Skeletal muscle tissue (tissue), 4 donors: ENCODE data around the gene SETD1A. TPM values are rescaled to one million over a fixed set of nuclear protein-coding genes. Genes with fewer than 3 reads are reported as not detected.
A peak's percentile ranks its signal among the peaks of the same experiment; 100 is the strongest.
"Not testable (repeated sequence)": the region's sequence is repeated elsewhere in the genome, so short reads cannot be mapped to it uniquely, and the experiment has no call there.

Source experiments
- H3K27ac ChIP-seq: one replicate; pipeline ENCODE4 v1.7.0; 2013; ENCODE audit warnings: mild to moderate bottlenecking, low read depth, low read length, inconsistent platforms
- H3K27me3 ChIP-seq, 3 donors: one replicate each; pipeline ENCODE4 v1.7.0; 2013; ENCODE audit warnings: low read length in 3 of 3; ENCODE audit not compliant: control insufficient read depth in 3 of 3, insufficient read depth in 3 of 3
- H3K36me3 ChIP-seq, 3 donors: one replicate each; pipeline ENCODE4 v1.7.0; 2013; ENCODE audit warnings: low read length in 3 of 3; ENCODE audit not compliant: control insufficient read depth in 3 of 3, insufficient read depth in 3 of 3
- H3K4me1 ChIP-seq, 3 donors: one replicate each; pipeline ENCODE4 v1.7.0; 2013; ENCODE audit warnings: low read length in 3 of 3, mild to moderate bottlenecking in 3 of 3; ENCODE audit not compliant: control insufficient read depth in 3 of 3, insufficient read depth in 3 of 3
- H3K4me3 ChIP-seq, 3 donors: one replicate each; pipeline ENCODE4 v1.7.0; 2013; ENCODE audit warnings: low read length in 3 of 3
- H3K9ac ChIP-seq, 3 donors: one replicate each; pipeline ENCODE4 v1.7.0; 2013; ENCODE audit warnings: low read length in 3 of 3, mild to moderate bottlenecking in 3 of 3, moderate library complexity in 2 of 3, low read depth in 1 of 3
- H3K9me3 ChIP-seq, 3 donors: one replicate each; pipeline ENCODE4 v1.7.0; 2013; ENCODE audit warnings: low read length in 3 of 3; ENCODE audit not compliant: control insufficient read depth in 3 of 3
- total RNA-seq: library from RNA; depleted of rRNA; stranded (reverse); fragments of >200 nt; gene quantifications from one replicate; pipeline ENCODE4 v1.2.3, GENCODE V29; 2014
- donor health status: Osteomylitis.

SETD1A gene
- total RNA-seq, 1 donor from 2014 or later, result 3.7 TPM

- no peaks in the 10 kb centered on the region for H3K36me3 ChIP-seq
- H3K27me3 ChIP-seq, result peaks cover 47 to 64% (median 54%) of the 10 kb centered on the region in 3 donors
- H3K4me1 ChIP-seq, result no peaks in the 10 kb centered on the region
- H3K27ac ChIP-seq, result no peak within 1 kb of the TSS
- H3K4me3 ChIP-seq, result no peak within 1 kb of the TSS
- no peak within 1 kb of the TSS for H3K9ac ChIP-seq
- H3K9me3 ChIP-seq, result no peaks in the 10 kb centered on the region
Observed at GRCh38 chr16:31010585-31011325, 53.2 kb downstream of the SETD1A start, which contains the start of gene STX1B. TSS of gene STX1B (minus strand) at chr16:31010638. CDS start at chr16:31010396, 242 bp downstream.

DNA sequence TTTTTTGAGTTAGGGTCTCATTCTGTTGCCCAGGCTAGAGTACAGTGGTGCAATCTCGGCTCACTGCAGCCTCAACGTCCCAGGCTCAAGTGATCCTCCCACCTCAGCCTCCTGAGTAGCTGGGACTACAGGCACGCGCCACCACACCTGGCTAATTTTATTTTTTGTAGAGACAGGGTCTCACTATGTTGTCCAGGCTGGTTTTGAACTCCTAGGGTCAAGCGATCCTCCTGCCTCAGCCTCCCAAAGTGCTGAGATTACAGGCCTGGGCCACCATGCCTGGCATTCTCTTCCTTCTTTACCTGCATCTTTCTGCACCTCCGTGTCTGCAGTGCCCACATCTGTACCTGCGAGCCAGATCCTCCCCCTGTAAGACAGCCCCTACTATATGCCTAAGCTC lies 54.3 kb downstream of the SETD1A start:
- not testable (repeated sequence) for H3K9me3 ChIP-seq, H3K4me1 ChIP-seq, H3K9ac ChIP-seq, H3K4me3 ChIP-seq, H3K36me3 ChIP-seq, H3K27ac ChIP-seq
- H3K27me3 ChIP-seq, result peaks cover 47 to 62% (median 53%) of the 10 kb centered on the region in 3 donors

GRCh38 chr16:31013292-31013691 lies 55.7 kb downstream of the SETD1A start:
- H3K9ac ChIP-seq, H3K4me1 ChIP-seq, H3K36me3 ChIP-seq, H3K27ac ChIP-seq, H3K9me3 ChIP-seq, H3K4me3 ChIP-seq: not testable (repeated sequence)
- peaks cover 42 to 54% (median 42%) of the 10 kb centered on the region in 3 donors for H3K27me3 ChIP-seq

- peaks cover 21 to 34% (median 21%) of the 10 kb centered on the region in 3 donors for H3K27me3 ChIP-seq
- no peaks in the 10 kb centered on the region for H3K9me3 ChIP-seq
- no peak overlapping the region for H3K9ac ChIP-seq
Observed at GRCh38 chr16:31016018-31016417, 58.5 kb downstream of the SETD1A start.

DNA sequence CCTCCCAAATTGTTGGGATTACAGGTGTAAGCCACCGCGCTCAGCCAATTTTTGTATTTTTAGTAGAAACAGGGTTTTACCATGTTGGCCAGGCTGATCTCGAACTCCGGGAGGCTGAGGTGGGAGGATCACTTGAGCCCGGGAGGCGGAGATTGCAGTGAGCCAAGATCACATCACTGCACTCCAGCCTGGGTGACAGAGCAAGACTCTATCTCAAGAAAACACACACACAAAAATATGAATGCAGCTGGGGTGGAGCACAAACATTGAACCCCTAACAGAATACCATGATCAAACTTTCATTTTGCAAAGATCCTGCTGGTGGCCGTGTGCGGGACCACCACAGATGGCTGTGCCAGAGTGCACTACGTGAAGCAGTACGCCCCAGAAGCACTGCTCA lies 60.2 kb downstream of the SETD1A start:
- not testable (repeated sequence) for H3K9ac ChIP-seq, H3K4me3 ChIP-seq, H3K36me3 ChIP-seq, H3K4me1 ChIP-seq, H3K27ac ChIP-seq, H3K9me3 ChIP-seq
- H3K27me3 ChIP-seq, result peaks cover 9 to 19% (median 10%) of the 10 kb centered on the region in 3 donors

More at GRCh38 chr16:31016018-31016417, 58.5 kb downstream of the SETD1A start:
- no peaks in the 10 kb centered on the region for H3K4me1 ChIP-seq
- H3K4me3 ChIP-seq, result no peak overlapping the region
- H3K27ac ChIP-seq, result no peak overlapping the region
- H3K36me3 ChIP-seq, result no peaks in the 10 kb centered on the region

- Histone ChIP-seq H3K9me3 (no peaks in the 10 kb centered on the region), H3K27me3 (peaks cover 0 to 9% (median 0%) of the 10 kb centered on the region in 3 donors), H3K9ac (no peak overlapping the region), H3K4me3 (no peak overlapping the region), H3K4me1 (peaks cover 0 to 15% (median 5%) of the 10 kb centered on the region in 3 donors), H3K27ac (no peak overlapping the region), H3K36me3 (no peaks in the 10 kb centered on the region)
Observed at GRCh38 chr16:31020536-31020935, 63.0 kb downstream of the SETD1A start.

- Histone ChIP-seq H3K9ac (no peak overlapping the region), H3K4me3 (no peak overlapping the region), H3K9me3 (no peaks in the 10 kb centered on the region), H3K27me3 (peaks cover 0 to 3% (median 0%) of the 10 kb centered on the region in 3 donors), H3K4me1 (peaks cover 0 to 15% (median 5%) of the 10 kb centered on the region in 3 donors), H3K27ac (peak overlapping the region; percentile 70), H3K36me3 (no peaks in the 10 kb centered on the region)
Observed at GRCh38 chr16:31022544-31023251, 65.1 kb downstream of the SETD1A start.

DNA sequence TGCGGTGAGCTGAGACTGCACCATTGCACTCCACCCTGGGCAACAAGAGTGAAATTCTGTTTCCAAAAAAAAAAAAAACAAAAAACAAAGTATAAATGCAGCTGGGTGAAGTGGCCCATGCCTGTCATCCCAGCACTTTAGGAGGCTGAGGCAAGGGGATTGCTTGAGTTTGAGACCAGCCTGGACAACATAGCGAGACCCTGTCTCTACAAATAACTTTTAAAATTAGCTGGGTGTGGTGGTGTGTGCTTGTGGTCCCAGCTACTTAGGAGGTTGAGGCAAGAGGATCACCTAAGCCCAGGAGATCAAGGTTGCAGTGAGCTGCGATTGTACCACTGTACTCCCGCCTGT lies 65.7 kb downstream of the SETD1A start:
- H3K36me3 ChIP-seq, result no peaks in the 10 kb centered on the region
- peak overlapping the region; percentile 70 for H3K27ac ChIP-seq
- H3K4me1 ChIP-seq, result peaks cover 0 to 15% (median 5%) of the 10 kb centered on the region in 3 donors
- H3K27me3 ChIP-seq, result no peaks in the 10 kb centered on the region
- H3K4me3 ChIP-seq, result no peak overlapping the region
- H3K9ac ChIP-seq, result no peak overlapping the region
- no peaks in the 10 kb centered on the region for H3K9me3 ChIP-seq

DNA sequence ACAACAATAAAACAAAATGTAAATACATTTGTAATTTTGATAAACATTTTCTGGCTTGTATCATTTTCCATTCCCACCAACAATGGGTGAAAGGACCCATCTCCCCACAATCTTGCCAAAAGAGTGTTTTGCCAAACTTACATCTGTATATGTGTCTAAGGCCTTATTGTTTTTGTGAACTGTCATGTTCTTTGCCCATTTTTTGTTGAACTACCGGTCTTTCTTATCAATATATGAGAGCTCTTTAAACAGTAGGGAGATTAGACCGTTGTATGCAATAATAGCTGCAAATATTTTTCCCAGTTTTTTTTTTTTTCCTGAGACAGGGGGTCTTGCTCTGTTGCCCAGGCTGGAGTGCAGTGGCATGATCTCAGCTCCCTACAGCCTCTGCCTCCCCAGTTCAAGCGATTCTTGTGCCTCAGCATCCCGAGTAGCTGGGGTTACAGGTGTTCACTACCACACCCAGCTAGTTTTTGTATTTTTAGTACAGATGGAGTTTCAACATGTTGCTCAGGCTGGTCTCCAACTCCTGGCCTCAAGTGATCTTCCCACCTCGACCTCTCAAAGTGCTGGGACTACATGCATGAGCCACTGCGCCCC lies 66.2 kb downstream of the SETD1A start:
- Histone ChIP-seq H3K27me3 (no peaks in the 10 kb centered on the region), H3K9ac (no peak overlapping the region), H3K4me1 (peaks cover 0 to 15% (median 5%) of the 10 kb centered on the region in 3 donors), H3K9me3 (no peaks in the 10 kb centered on the region), H3K27ac (no peak overlapping the region), H3K4me3 (no peak overlapping the region), H3K36me3 (no peaks in the 10 kb centered on the region)

DNA sequence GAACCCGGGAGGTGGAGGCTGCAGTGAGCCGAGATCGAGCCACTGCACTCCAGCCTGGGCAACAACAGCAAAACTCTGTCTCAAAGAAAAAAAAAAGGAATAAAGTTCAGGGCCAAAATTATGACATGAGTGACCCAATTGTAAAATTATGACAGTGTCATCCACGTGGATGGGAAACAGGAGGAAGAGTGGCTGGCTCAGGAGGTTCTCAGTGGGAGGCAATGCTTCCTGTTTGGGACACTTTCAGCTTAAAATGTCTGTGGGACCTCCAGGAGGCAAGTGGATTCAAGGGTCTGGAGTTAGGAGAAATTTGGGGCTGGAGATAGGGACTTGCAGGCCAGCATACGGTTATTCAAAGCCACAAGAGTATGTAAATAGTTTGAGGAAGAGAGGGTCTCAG lies 67.8 kb downstream of the SETD1A start:
- H3K27me3 ChIP-seq, result no peaks in the 10 kb centered on the region
- H3K4me1 ChIP-seq, result peaks cover 0 to 15% (median 5%) of the 10 kb centered on the region in 3 donors
- no peaks in the 10 kb centered on the region for H3K36me3 ChIP-seq
- no peaks in the 10 kb centered on the region for H3K9me3 ChIP-seq
- no peak overlapping the region for H3K9ac ChIP-seq
- no peak overlapping the region for H3K4me3 ChIP-seq
- H3K27ac ChIP-seq, result no peak overlapping the region
